ENCODE measurements around the gene PTPRA. TPM values are rescaled to one million over a fixed set of nuclear protein-coding genes. Genes with fewer than 3 reads are reported as not detected.
"Not testable (repeated sequence)": the region's sequence is repeated elsewhere in the genome, so short reads cannot be mapped to it uniquely, and the experiment has no call there.

Gene PTPRA
- total RNA-seq, 1 donor from 2014 or later = 65.2 TPM

GRCh38 chr20:2888224-2888955, 15.1 kb downstream of the PTPRA start:
- no peak for DNase-seq (ENCODE audit: low spot score)

DNA sequence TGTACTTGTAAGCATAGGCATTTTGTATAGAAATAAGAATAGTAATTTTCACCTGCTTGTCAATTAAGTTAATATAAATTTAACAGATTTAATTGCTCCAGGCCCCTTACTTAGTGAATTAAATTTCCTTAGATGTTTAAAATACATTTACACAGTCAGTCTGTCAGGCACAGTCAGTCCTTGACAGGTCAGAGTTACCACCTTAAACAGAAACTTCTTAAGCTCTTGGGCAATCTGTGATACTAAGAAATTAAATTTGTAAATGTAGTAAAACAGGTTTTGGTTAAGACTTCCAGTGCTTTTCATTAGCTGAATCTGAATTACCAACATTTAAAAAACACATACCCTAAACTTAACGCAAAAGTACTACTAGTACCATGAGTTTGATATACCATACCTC, 15.9 kb downstream of the PTPRA start:
- no peak for DNase-seq (ENCODE audit: low spot score)

DNA sequence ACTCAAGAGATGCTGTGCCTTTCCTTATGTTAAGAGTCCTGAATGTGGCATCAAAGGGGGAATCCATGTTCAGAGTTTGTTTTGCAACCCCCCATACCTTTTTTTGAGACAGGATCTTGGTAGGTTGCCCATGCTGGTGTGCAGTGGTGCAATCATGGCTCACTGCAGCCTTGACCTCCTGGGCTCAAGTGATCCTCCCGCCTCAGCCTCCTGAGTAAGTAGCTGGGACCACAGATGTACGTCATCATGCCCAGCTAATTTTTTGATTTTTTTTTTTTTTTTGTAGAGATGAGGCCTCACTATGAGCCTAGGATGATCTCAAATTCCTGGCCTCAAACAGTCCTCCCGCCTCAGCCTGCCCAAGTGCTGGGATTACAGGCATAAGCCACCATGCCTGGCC, 16.5 kb downstream of the PTPRA start:
- no peak for DNase-seq (ENCODE audit: low spot score)

DNA sequence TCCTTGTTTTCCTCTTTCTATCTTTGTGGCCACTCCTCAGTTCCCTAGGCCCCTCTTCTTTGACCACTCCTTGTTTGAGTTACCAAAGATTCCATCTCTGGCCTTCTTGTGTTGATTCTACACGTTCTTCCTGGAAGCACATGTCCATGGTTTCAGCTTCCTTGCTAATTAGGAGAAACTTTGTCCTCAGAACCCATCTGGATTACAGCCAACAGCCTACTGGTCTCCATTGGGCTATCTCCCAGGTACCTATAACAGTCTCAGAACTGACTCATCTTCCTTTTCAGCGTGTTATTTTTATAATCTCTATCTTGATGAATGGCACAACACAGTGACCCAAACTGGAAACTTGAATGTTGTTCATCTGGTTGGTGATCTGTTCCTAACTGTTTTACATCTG, 17.5 kb downstream of the PTPRA start:
- no peak for DNase-seq (ENCODE audit: low spot score)

GRCh38 chr20:2891343-2891742, 18.1 kb downstream of the PTPRA start:
- DNase-seq (ENCODE audit: low spot score) = no peak

- no peak for DNase-seq (ENCODE audit: low spot score)
These were observed 19.1 kb downstream of the PTPRA start for GRCh38 chr20:2892376-2892775.

GRCh38 chr20:2894221-2894620, 20.9 kb downstream of the PTPRA start:
- DNase-seq (ENCODE audit: low spot score) = no peak

- not testable (repeated sequence) for DNase-seq (ENCODE audit: low spot score)
These were observed 21.9 kb downstream of the PTPRA start for GRCh38 chr20:2895154-2895553.

DNA sequence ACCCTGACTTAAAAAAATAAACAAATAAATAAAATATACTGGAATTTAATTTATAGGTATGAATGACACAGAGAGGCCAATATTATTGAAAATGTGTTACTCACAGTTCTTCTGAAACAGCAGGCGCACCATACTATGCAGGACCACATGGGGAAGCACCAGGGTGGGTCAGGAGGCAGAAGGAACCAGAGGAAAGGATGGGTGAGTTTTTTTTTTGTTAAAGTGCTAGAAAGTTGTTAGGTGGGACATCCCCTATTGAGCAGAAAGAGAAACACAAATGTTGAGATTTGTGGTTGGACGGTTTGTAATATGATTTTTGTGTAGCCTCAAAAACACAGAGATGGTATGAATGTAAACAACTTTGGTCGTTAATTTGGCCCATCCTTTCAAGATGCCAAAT, 26.0 kb downstream of the PTPRA start:
- DNase-seq (ENCODE audit: low spot score) = no peak

- no peak for DNase-seq (ENCODE audit: low spot score)
These were observed 27.7 kb downstream of the PTPRA start for GRCh38 chr20:2900845-2901592.

DNA sequence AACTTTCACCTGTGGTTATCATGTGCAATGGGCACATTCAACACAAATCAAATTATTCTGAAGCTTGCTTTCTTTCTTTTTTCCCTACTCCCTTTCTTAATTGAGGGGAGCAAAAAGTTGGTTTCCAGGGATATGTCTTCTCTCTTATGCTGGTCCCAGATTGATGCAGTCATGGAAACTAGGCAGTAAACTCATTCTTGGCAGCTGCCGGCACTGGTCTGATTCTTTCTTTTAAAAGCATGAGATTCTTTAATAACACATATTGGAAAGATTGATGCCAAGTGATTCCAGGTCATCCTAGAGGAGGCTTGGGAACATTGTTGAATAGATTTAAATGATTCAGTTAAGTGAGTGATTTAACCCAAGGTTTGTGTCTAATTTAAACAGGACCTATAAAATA, 29.0 kb downstream of the PTPRA start:
- DNase-seq (ENCODE audit: low spot score) = no peak

DNA sequence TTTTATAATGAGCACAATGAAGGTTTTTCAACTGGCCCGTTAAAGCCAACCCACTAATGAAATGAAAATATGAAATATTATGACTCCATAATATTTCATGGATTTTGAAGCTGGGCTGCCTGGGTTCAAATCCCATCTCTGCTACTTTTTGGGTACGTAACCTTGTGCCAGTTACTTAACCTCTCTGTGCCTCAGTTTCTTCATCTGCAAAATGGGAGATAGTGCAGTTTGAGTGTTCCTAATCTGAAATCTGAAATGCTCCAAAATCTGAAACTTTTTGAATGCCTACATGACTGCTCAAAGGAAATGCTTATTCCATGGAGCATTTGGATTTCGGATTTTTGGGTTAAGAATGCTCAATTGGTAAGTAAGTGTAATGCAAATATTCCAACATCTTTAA, 29.5 kb downstream of the PTPRA start:
- DNase-seq (ENCODE audit: low spot score) = no peak

DNA sequence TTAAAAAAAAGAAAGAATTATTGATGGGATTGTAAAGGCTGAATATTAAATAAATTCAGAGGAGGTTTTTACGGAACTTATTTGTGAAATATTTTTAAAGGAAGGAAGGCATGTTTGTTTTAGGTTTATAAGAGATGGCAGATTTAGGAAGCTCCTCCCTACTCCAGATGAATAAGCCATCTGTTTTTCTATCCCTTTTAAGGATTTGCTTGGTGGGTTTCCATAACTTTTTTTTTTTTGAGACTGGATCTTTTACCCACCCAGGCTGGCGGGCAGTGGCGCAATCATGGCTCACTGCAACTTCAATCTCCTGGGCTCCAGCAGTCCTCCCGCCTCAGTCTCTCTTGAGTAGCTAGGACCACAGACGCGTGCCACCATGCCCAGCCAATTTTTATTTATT, 30.4 kb downstream of the PTPRA start:
- no peak for DNase-seq (ENCODE audit: low spot score)

GRCh38 chr20:2907519-2907918, 34.2 kb downstream of the PTPRA start:
- DNase-seq (ENCODE audit: low spot score) = no peak

DNA sequence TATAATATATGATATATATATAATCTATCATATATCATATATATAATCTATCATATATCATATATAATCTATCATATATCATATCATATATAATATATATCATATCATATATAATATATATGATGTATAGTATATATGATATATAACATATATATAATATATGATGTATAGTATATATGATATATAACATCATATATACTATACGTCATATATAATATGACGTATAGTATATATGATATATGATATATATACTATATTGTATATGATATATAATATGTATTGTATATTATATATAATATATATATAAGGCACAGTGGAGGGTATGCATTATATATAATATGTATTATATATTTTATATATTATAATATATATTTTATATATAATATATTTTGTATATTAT, 36.7 kb downstream of the PTPRA start:
- no peak for DNase-seq (ENCODE audit: low spot score)

DNA sequence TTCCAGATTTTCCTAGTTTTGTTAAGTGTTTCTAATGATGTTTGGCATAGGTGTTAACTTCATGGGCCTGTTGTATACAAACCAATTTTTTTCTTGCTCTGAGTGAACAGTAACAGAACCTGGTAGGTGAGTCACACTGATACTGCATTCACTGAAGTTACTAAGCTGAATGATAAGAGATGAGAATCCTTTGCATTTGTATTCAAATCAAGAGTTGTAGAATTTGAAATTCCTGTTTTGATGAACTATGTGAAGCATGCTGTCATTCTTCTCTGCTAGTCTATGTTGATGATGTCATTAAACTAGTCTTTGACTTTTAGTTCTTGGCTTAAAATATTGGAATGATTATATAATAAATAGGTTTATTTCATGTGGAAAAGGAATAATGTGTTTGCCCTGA, 37.9 kb downstream of the PTPRA start:
- no peak for DNase-seq (ENCODE audit: low spot score)

GRCh38 chr20:2914160-2914559, 40.9 kb downstream of the PTPRA start:
- DNase-seq (ENCODE audit: low spot score) = no peak

- no peak for DNase-seq (ENCODE audit: low spot score)
These were observed 44.0 kb downstream of the PTPRA start for GRCh38 chr20:2917266-2917665.

DNA sequence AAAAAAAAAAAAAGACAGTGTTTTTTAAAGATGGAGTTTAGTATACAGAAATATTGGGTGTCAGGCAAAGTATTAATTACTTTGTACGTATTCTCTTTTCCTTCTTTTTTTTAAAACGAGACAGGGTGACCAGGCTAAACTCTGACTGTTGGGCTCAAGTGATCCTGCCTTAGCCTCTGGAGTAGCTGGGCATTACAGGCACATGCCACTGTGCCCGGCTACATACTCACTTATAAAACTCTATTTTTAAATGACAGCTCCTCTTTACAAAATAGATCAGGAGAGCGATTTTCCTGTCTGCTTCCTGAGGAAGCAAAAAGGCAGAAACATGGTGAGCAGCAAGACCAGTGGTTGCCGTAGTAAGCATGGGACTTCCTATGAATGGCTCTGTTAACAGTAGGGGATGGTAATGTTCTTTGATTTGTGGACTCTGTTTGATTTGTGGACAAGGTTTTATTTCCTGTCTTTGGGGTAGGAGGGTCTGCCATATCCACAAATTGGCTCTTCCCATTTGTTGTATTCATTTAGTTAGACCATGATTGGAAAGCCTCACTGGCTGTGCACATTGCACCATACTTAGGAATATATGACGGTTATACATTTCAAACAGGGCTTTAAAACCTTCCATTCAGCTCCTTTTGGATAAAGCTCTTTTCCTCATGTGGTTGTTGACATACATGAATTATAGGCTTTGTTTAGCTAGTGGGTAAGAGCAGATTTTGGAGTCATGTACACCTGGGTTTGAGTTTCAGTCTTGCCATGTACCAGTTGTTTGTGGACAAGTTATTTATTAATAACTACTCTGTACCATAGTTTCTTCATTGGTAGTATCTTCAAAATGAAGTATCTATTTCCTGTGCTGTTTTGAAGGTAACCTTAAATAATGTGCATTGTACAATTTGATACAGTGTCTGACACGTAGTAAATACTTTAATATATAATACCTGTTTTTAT, 45.1 kb downstream of the PTPRA start:
- DNase-seq (ENCODE audit: low spot score) = no peak

GRCh38 chr20:2919518-2920245, 46.4 kb downstream of the PTPRA start:
- no peak for DNase-seq (ENCODE audit: low spot score)

DNA sequence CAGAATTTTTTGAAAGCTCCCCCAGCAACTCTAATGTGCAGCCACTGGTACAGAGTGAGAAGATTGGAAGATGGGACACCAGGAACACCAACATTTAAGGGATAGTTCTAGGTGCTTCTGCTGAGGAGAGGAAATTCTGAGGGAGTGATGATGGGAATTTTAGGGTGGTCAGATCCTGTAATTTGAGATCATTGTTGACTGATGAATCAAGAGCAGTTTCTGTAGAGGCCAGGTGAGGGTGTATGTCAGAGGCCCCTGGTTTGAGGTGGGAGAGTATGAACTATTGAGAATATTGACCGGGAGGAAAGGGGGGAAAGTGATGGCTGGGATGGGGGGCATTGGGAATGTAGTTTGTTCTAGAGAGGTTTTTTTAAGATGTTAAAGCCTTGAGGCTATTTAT, 47.2 kb downstream of the PTPRA start:
- no peak for DNase-seq (ENCODE audit: low spot score)
